Activated effector memory CD4-positive, alpha-beta T cell treated with Interleukin-2 at 50 U/mL for 16 hours (primary cell): ENCODE data around the gene PEA15.

Experiments
- DNase-seq: peaks from one replicate; pipeline ENCODE4 v3.0.0-alpha.2; 2020

Gene PEA15

GRCh38 chr1:160209321-160210046, 4.3 kb downstream of the PEA15 start:
- DNase-seq, result no peak

- DNase-seq, result no peak
Measured at GRCh38 chr1:160210561-160210960, 5.4 kb downstream of the PEA15 start.

- no peak for DNase-seq
Measured at GRCh38 chr1:160211046-160211790, 6.0 kb downstream of the PEA15 start.

GRCh38 chr1:160214481-160215140, 9.4 kb downstream of the PEA15 start:
- DNase-seq, result no peak

- no peak for DNase-seq
Measured at GRCh38 chr1:160216301-160216700, 11.1 kb downstream of the PEA15 start.

- no peak for DNase-seq
Measured at GRCh38 chr1:160217481-160218051, 12.4 kb downstream of the PEA15 start.

GRCh38 chr1:160219062-160219929, 14.1 kb downstream of the PEA15 start:
- DNase-seq, result no peak

GRCh38 chr1:160220301-160220700, 15.1 kb downstream of the PEA15 start:
- DNase-seq, result no peak

- DNase-seq, result no peak
Measured at GRCh38 chr1:160221089-160221488, 15.9 kb downstream of the PEA15 start.

GRCh38 chr1:160222546-160222945, 17.4 kb downstream of the PEA15 start:
- no peak for DNase-seq

- DNase-seq, result no peak
Measured at GRCh38 chr1:160224606-160225005, 19.4 kb downstream of the PEA15 start.

- DNase-seq, result no peak
Measured at GRCh38 chr1:160225345-160225744, 20.2 kb downstream of the PEA15 start.

GRCh38 chr1:160226623-160227022, 21.4 kb downstream of the PEA15 start:
- no peak for DNase-seq

- no peak for DNase-seq
Measured at GRCh38 chr1:160227034-160227433, 21.9 kb downstream of the PEA15 start.

GRCh38 chr1:160227561-160227960, 22.4 kb downstream of the PEA15 start:
- DNase-seq, result no peak

- DNase-seq, result no peak
Measured at GRCh38 chr1:160228431-160228830, 23.2 kb downstream of the PEA15 start.

GRCh38 chr1:160232911-160233310, 27.7 kb downstream of the PEA15 start:
- DNase-seq, result no peak

- DNase-seq, result no peak
Measured at GRCh38 chr1:160236806-160237205, 31.6 kb downstream of the PEA15 start.

- DNase-seq, result no peak
Measured at GRCh38 chr1:160237558-160237957, 32.4 kb downstream of the PEA15 start.

GRCh38 chr1:160238408-160238807, 33.2 kb downstream of the PEA15 start:
- no peak for DNase-seq

- DNase-seq, result no peak
Measured at GRCh38 chr1:160239582-160240299, 34.6 kb downstream of the PEA15 start.

GRCh38 chr1:160243767-160244166, 38.6 kb downstream of the PEA15 start:
- no peak for DNase-seq
